GM21717 (cell line): ENCODE data around the gene NOD2.

Experiments
- ATAC-seq: cut with Tn5 transposase; IDR thresholded peaks from one replicate; pipeline ENCODE4 v1.9.1; 2021; ENCODE audit warnings: mild to moderate bottlenecking, moderate library complexity; ENCODE audit not compliant: unreplicated experiment

The NOD2 gene

DNA sequence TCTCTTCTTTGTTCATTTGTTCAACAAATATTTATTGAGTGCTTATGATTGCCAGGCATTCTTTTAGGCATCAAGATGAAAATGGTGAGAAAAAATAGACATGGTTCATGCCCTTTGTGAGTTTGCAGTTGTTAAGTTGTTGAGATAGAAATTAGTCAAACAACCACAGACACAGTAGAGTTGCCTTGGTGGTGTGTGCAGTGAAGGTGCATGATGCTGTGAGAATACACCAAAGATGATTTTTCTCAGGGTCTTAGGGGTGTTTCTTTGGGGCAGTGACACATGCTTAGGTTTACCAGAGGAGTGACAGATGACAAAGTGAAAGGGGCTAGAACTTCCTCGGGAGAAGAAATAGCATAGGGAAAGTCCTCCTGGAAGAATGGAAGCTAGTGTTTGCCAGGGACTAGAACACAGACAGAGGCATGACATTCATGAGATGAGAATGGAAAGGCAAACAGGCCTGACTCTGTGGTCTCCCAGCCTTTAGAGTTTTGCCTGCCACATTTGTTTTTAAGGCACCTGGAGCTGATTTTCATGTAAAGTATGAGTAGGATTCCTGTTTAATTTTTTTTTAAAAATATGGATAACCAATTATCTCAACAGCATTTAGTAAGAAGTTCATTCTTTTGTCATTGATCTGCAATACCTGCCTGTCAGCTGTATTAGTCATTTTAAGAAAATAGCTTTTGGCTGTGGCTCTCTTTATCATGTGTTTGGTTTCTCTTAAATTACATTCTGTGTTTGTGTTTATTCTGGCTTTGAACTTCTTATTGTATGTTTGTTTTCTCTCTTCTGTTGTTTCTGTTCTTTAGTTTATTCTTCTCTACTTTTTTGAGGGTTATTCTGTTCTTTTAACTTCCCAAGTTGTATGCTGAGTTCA is 85.1 kb downstream of the NOD2 start:
- ATAC-seq: no peak

DNA sequence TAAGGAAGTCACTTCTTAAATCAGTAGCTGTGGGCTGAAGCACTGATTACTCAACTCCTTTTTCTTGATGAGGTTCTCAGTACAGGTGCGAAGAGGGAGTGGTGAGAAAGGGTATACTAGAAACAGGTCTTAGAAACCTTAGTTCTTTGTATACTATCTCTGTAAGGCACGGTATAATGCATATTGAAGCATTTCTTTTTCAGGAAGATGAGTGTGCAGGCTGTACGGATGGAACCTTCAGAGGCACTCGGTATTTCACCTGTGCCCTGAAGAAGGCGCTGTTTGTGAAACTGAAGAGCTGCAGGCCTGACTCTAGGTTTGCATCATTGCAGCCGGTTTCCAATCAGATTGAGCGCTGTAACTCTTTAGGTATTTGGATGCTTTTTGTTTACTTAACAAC is 87.6 kb downstream of the NOD2 start:
- no peak for ATAC-seq

DNA sequence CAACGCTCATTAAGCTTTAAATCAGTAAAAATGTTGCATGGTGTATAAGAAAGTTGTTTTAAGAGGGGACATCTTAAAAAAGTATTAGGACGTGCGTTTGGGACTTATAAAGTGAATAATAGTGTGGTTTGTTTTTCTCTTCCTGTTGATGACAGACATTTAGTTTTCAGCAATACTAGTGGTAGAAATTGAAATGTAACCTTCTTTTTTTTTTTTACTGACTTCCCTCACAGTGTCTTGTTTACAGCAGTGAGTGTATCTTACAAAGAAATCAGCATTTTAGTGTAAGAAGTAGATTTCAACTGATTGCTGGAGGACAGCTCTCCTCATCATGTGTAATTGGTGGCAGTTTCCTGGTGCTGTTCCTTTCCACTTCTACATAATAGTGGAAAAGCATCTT is 88.1 kb downstream of the NOD2 start:
- ATAC-seq: no peak
